Smooth muscle cell (in vitro differentiated cells): ENCODE results near the gene DNAH8. TPM values are rescaled to one million over a fixed set of nuclear protein-coding genes. Genes with fewer than 3 reads are reported as not detected.

Source experiments
- DNase-seq: peaks from one replicate; lab custom pipeline; 2025; ENCODE audit not compliant: unreplicated experiment; lab: John Stamatoyannopoulos, UW
- H2AFZ ChIP-seq: fragments of 200-600 bp; sonication (generic); 2 replicates; pipeline ENCODE4 v1.6.0; 2016; ENCODE audit warnings: antibody characterized with exemption, low read depth, mild to moderate bottlenecking
- H3F3A ChIP-seq: fragments of 200-600 bp; sonication (generic); 2 replicates; pipeline ENCODE4 v1.6.0; 2017; ENCODE audit warnings: antibody characterized with exemption, low read depth
- H3K27ac ChIP-seq: fragments of 200-600 bp; sonication (generic); 2 replicates; pipeline ENCODE4 v1.5.1; 2016; ENCODE audit warnings: low read depth, mild to moderate bottlenecking
- H3K27me3 ChIP-seq: fragments of 200-600 bp; sonication (generic); 2 replicates; pipeline ENCODE4 v1.6.1; 2016; ENCODE audit warnings: low read depth, mild to moderate bottlenecking
- H3K36me3 ChIP-seq: fragments of 200-600 bp; sonication (generic); 2 replicates; pipeline ENCODE4 v1.5.1; 2016; ENCODE audit warnings: low read depth
- H3K4me1 ChIP-seq: fragments of 200-600 bp; sonication (generic); 2 replicates; pipeline ENCODE4 v1.5.1; 2016; ENCODE audit warnings: low read depth
- H3K4me2 ChIP-seq: fragments of 200-600 bp; sonication (generic); 2 replicates; pipeline ENCODE4 v1.6.0; 2016; ENCODE audit warnings: mild to moderate bottlenecking
- H3K4me3 ChIP-seq: fragments of 200-600 bp; sonication (generic); 2 replicates; pipeline ENCODE4 v1.5.1; 2016; ENCODE audit warnings: mild to moderate bottlenecking
- H3K79me2 ChIP-seq: fragments of 200-600 bp; sonication (generic); 2 replicates; pipeline ENCODE4 v1.6.0; 2016; ENCODE audit warnings: low read depth, mild to moderate bottlenecking
- H3K9ac ChIP-seq: fragments of 200-600 bp; sonication (generic); 2 replicates; pipeline ENCODE4 v1.6.0; 2016; ENCODE audit warnings: low read depth
- H3K9me3 ChIP-seq: fragments of 200-600 bp; sonication (generic); replicated peaks from 2 replicates; pipeline ENCODE4 v1.5.1; 2016; ENCODE audit warnings: low read depth
- H4K20me1 ChIP-seq: fragments of 200-600 bp; sonication (generic); 2 replicates; pipeline ENCODE4 v1.6.0; 2016; ENCODE audit warnings: low read depth
- CTCF ChIP-seq: fragments of 200-600 bp; sonication (generic); IDR thresholded peaks from 2 replicates; pipeline ENCODE4 v1.5.1; 2017; ENCODE audit warnings: borderline replicate concordance, mild to moderate bottlenecking, antibody characterized with exemption; ENCODE audit not compliant: insufficient read depth, poor library complexity, severe bottlenecking
- WGBS: methylation state at CpG from one replicate; pipeline ENCODE4 v1.1.7; 2016; ENCODE audit warnings: low lambda C conversion rate; 5-methylcytosine and 5-hydroxymethylcytosine counted together
- polyA plus RNA-seq: library from polyadenylated mRNA; unstranded; fragments of >200 nt; fragmentation: Nextera tagmentation; extraction: Ambion mirVana; gene quantifications from 2 replicates; pipeline ENCODE4 v1.2.1, GENCODE V29; 2016
- total RNA-seq: library from RNA; depleted of rRNA; stranded (reverse); fragments of >200 nt; gene quantifications from 2 replicates; pipeline ENCODE4 v1.2.3, GENCODE V29; 2014

DNAH8 gene
- total and polyA plus RNA-seq, 2 experiments from 2014 or later, result not detected

- Histone ChIP-seq H2AFZ (no peak overlapping the region), H3K27ac (no peak overlapping the region), H3K79me2 (no peaks in the 10 kb centered on the region), H3K9me3 (no peaks in the 10 kb centered on the region), H4K20me1 (no peaks in the 10 kb centered on the region), H3K4me3 (no peak overlapping the region), H3K4me1 (no peaks in the 10 kb centered on the region), H3K9ac (no peak overlapping the region), H3K27me3 (no peaks in the 10 kb centered on the region), H3K4me2 (no peak overlapping the region), H3K36me3 (no peaks in the 10 kb centered on the region), H3F3A (no peaks in the 10 kb centered on the region)
- WGBS, result 92% methylated on average over 3 of the region's 3 CpGs
- TF ChIP-seq CTCF, result no peak
- DNase-seq, result no peak
Measured at GRCh38 chr6:38901802-38902522, 186.9 kb downstream of the DNAH8 start.

- no peak for TF ChIP-seq CTCF
- H3K9me3 ChIP-seq, result no peaks in the 10 kb centered on the region
- 80% methylated on average over 4 of the region's 4 CpGs for WGBS
Measured at GRCh38 chr6:38906582-38906981, 191.5 kb downstream of the DNAH8 start.

GRCh38 chr6:38907264-38907663 is 192.2 kb downstream of the DNAH8 start:
- Histone ChIP-seq H3K4me3 (no peak overlapping the region), H3K4me1 (no peaks in the 10 kb centered on the region), H2AFZ (no peak overlapping the region), H3K36me3 (no peaks in the 10 kb centered on the region), H3K79me2 (no peaks in the 10 kb centered on the region), H3K27ac (no peak overlapping the region), H3K9me3 (no peaks in the 10 kb centered on the region), H3K4me2 (no peak overlapping the region), H4K20me1 (no peaks in the 10 kb centered on the region), H3K9ac (no peak overlapping the region), H3F3A (no peaks in the 10 kb centered on the region), H3K27me3 (no peaks in the 10 kb centered on the region)
- TF ChIP-seq CTCF, result no peak
- no peak for DNase-seq

More at GRCh38 chr6:38906582-38906981, 191.5 kb downstream of the DNAH8 start:
- H3K36me3 ChIP-seq, result no peaks in the 10 kb centered on the region
- no peak overlapping the region for H3K27ac ChIP-seq
- no peaks in the 10 kb centered on the region for H3K4me1 ChIP-seq
- H3K4me2 ChIP-seq, result no peak overlapping the region
- H3K4me3 ChIP-seq, result no peak overlapping the region
- DNase-seq, result no peak
- H3K79me2 ChIP-seq, result no peaks in the 10 kb centered on the region
- no peak overlapping the region for H2AFZ ChIP-seq
- no peaks in the 10 kb centered on the region for H4K20me1 ChIP-seq
- no peaks in the 10 kb centered on the region for H3F3A ChIP-seq
- no peaks in the 10 kb centered on the region for H3K27me3 ChIP-seq
- H3K9ac ChIP-seq, result no peak overlapping the region
